ENCODE results near the gene MAPKAPK2.

DNA sequence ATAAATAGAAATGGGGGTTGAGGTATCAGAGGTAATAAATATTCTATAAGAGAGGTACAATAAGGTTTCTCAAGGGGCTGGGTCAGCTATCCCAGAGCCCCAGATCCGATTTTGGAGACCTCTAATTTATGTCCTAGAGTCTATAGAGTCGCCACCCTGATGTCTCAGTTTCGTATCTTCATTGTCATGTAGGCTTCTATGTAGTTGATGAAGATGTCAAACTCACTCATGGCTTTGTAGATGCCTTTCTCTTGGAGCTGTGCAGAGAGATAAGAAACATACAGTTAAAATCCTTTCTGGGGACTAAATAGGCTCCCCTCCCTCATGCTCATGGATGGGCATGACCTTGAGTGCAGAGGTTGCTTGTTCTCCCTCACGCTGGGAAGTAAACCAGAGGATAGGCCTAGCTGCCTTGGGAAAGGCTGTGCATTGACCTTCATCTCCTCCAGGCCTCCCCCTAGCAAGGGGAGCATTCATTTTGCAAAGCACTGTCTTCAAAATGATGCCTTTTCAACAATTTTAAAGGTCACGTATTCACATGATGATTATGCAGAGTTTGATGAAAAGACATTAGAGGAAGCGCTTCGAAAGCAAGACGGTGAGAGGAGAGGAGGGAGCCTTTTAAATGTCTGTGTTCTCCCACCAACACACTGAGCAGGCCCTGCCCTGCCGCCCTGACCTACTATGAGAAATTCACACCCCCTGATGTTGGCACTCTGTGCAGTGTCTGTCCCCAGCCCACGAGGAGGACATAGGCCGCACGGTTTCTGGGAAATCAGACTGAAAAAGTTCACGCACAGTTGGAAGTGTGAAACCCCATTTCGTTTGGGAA is 84.0 kb downstream of the MAPKAPK2 start:
- TF ChIP-seq, protein P1, sequence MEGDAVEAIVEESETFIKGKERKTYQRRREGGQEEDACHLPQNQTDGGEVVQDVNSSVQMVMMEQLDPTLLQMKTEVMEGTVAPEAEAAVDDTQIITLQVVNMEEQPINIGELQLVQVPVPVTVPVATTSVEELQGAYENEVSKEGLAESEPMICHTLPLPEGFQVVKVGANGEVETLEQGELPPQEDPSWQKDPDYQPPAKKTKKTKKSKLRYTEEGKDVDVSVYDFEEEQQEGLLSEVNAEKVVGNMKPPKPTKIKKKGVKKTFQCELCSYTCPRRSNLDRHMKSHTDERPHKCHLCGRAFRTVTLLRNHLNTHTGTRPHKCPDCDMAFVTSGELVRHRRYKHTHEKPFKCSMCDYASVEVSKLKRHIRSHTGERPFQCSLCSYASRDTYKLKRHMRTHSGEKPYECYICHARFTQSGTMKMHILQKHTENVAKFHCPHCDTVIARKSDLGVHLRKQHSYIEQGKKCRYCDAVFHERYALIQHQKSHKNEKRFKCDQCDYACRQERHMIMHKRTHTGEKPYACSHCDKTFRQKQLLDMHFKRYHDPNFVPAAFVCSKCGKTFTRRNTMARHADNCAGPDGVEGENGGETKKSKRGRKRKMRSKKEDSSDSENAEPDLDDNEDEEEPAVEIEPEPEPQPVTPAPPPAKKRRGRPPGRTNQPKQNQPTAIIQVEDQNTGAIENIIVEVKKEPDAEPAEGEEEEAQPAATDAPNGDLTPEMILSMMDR (IDR thresholded peaks at IDR 0.05) = no peak
- TF ChIP-seq POLR2A (IDR thresholded peaks at IDR 0.05) = no peak
